GM21447 (cell line): ENCODE results near the gene ST3GAL3.

Experiments
- ATAC-seq: cut with Tn5 transposase; IDR thresholded peaks from one replicate; pipeline ENCODE4 v1.9.1; 2021; ENCODE audit not compliant: unreplicated experiment

ST3GAL3 gene

DNA sequence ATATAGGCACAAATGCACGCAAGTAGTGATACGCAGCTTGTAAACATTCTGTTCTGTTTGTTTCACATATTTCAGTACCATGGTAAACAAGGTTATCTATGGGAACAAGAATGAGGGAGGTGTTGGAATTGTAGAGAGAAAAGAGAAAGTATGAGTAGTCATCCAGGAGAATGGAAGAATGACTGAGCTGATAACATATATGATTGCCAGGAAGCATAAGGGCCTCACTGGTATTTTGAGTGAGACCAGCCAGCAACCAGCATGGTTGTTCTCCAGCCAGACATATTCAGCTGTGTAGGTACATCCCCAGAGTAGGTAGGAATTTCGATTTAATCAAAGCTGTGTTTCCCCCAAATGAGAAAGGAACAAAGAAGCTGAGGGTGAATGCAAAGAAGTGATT, 167.4 kb downstream of the ST3GAL3 start:
- ATAC-seq, result no peak

GRCh38 chr1:43875331-43875730, 168.0 kb downstream of the ST3GAL3 start:
- no peak for ATAC-seq

GRCh38 chr1:43877101-43877500, 169.8 kb downstream of the ST3GAL3 start:
- ATAC-seq, result no peak

GRCh38 chr1:43878440-43878839, 171.1 kb downstream of the ST3GAL3 start:
- ATAC-seq, result no peak

DNA sequence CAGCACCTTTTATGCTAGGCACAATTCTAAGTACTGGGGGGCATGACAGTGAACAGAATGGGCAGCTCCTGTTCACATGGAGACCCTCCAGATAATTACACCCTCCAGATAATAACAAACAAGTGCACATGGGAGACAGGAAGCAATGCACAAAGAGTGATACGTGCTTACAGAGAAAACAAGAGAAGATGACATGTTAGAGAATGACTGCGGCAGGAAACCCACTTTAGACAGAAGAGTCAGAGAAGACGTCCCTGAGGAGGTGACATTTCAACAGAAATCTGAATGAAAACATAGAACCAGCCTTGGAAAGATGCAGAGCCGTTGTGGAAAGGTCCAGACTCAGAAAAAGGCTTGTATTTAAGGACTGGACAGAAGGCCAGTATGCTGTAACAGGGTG, 171.5 kb downstream of the ST3GAL3 start:
- no peak for ATAC-seq

DNA sequence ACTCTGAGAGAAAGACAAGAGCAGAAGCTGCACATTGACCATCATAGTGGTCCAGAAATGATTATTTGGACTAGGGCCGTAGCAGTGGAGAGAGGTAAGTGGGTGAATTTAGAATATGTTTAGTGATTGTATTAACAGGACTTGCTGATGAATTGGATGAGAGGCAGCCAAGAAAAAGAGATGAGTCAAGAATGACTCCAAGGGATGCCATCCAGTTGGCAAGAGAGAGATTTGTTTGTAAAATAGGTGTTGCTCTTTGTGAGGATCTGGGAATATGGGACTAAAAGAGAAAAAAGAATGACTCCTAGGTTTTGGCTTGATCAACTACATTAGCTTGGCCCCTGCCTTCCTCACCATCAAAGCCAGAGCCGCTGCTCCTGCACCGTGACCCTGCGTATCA, 172.1 kb downstream of the ST3GAL3 start:
- ATAC-seq, result no peak

- ATAC-seq, result no peak
Observed at GRCh38 chr1:43879996-43880395, 172.7 kb downstream of the ST3GAL3 start.

DNA sequence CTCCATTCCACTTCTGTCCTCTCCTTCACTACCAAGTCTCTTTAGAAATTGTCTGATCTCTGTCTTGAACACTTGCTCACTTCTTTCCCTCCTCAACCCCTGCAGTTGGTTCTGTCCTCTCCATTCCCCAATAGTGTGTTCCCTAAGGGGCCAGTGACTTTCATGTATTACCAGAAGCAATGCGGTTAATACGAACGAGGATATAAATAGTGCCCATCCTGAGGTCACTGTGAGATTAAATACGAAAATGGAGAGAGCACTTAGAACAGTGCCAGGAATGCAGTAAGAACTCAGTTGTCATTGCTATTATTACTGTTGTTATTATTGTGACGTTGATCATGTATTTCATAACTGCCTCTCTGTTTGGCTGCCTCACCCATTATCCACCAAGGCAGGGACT, 173.3 kb downstream of the ST3GAL3 start:
- no peak for ATAC-seq

- ATAC-seq, result no peak
Observed at GRCh38 chr1:43881415-43881814, 174.1 kb downstream of the ST3GAL3 start.

DNA sequence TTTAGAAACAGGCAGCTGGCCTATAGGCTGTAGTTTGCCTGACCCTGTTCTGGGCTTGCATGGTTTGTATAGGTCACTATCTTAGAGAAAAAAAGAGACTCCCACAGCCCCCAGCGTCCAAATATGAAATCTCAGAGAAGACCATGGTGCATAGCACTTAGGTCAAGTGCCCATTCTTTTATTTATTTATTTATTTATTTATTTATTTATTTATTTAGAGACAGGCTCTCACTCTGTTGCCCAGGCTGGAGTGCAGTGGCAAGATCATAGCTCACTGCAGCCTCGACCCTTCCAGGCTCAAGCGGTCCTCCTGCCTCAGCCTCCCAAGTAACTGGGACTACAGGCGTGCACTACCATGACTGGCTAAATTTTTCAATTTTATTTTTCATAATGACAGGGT, 175.4 kb downstream of the ST3GAL3 start:
- ATAC-seq, result no peak

GRCh38 chr1:43883321-43883720, 176.0 kb downstream of the ST3GAL3 start:
- ATAC-seq, result no peak

DNA sequence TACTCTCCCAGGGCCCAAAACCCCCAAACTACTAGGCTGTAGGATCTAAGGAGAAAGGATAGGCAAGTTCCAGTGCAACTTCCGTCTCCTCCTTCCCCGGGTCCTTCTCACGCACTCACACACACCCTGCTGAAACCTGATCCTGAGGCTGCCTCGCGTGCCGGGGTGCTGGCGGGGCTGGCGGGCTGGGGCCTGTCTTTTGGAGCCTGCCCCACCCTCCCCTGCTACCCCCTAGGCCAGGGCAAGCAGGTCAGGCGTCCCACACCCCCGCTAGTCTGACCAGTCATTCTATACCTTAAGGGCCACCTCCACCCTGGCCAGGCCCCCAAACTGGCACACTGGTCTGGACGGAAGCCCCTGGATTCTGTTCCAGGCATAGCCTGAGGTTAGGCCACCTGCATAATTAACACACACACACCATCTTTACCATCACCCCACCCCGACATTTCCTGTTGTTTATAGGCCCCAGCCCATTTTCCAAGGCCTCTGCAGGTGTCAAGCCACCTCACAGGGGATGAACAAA, 178.0 kb downstream of the ST3GAL3 start:
- ATAC-seq, result no peak

- no peak for ATAC-seq
Observed at GRCh38 chr1:43887748-43888147, 180.4 kb downstream of the ST3GAL3 start.

- ATAC-seq, result no peak
Observed at GRCh38 chr1:43890815-43891214, 183.5 kb downstream of the ST3GAL3 start.

DNA sequence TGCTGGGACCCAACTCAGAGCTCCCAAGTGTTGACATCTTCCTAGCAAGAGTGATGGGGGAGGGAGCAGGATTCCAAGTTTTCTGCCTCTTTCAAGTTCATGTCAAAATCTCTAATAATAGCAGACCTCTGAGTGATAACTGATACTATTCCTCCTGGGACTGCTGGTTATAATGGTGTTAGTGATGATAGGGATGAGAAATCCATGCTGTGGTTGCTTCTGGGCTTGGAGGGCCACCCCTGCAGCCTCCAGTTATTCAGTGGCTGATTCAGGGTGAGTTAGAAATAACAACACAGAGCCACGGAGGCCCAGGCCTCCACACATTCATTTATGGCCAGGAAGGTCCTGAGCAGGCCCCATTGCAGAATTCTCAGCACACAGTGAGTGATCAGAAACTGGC, 185.7 kb downstream of the ST3GAL3 start:
- no peak for ATAC-seq

- ATAC-seq, result no peak
Observed at GRCh38 chr1:43898981-43899380, 191.6 kb downstream of the ST3GAL3 start.

DNA sequence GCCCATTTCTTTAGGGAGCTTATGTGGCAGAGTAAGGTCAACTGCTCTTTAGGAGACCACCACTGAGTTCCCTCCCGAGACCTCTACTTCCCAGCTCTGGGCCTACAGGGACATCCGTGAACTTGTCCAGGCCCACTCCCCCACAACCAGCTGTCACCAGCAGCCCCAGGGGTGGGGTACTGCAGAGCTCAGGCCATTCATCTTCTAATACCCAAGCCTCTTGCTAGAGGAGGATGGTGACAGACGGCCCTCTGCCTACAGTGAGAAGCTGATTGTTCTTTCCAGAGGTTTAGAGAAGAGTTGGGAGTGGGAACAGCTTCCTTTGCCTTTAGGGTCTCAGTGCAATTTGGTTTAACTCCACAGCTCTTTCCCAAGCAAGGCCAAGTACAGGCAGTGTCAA, 193.1 kb downstream of the ST3GAL3 start:
- no peak for ATAC-seq

GRCh38 chr1:43901196-43901961, 194.0 kb downstream of the ST3GAL3 start:
- ATAC-seq, result no peak

GRCh38 chr1:43902058-43902831, 194.9 kb downstream of the ST3GAL3 start:
- no peak for ATAC-seq

- ATAC-seq, result no peak
Observed at GRCh38 chr1:43904660-43905551, 197.6 kb downstream of the ST3GAL3 start.

DNA sequence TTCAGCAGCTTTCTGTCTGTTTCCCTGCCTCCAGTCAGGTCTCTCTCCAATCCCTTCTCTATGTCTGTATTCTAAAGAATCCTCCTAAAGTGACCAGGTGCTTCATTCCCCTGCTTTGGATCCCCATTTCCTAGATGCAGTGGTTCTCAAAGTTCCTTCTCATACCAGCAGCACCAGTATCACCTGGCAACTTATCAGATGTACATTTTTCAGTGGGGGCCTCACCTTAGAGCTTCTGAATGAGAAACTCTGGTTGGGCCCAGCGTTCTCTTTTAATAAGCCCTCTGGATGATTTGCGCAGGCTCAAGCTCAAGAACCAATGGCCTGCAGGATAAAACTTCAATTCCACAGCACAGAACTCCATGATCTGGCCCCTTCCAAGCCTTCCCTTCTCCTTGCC, 200.9 kb downstream of the ST3GAL3 start:
- no peak for ATAC-seq
